CD4-positive, alpha-beta T cell treated with Interleukin-2 at 100 ng/mL for 4 hours (primary cell): Measurements from ENCODE around the gene SRGN.
"Not testable (repeated sequence)": the region's sequence is repeated elsewhere in the genome, so short reads cannot be mapped to it uniquely, and the experiment has no call there.

Experiments
- DNase-seq: peaks from one replicate; pipeline ENCODE4 v3.0.0-alpha.2; 2020; ENCODE audit warnings: low spot score

SRGN gene

GRCh38 chr10:69087590-69088470 lies at the start of gene SRGN:
TSS of gene SRGN (plus strand) at chr10:69088103. CDS start at chr10:69088158, 55 bp downstream.
- peak; percentile 84 for DNase-seq

GRCh38 chr10:69040904-69041303 lies 47.0 kb upstream of the SRGN start:
- DNase-seq: not testable (repeated sequence)

- DNase-seq: no peak
Observed at GRCh38 chr10:69042417-69042816, 45.5 kb upstream of the SRGN start.

GRCh38 chr10:69042838-69043237 lies 45.1 kb upstream of the SRGN start:
- DNase-seq: no peak

- peak; percentile 35 for DNase-seq
Observed at GRCh38 chr10:69043931-69044531, 43.9 kb upstream of the SRGN start.

- no peak for DNase-seq
Observed at GRCh38 chr10:69044546-69044945, 43.4 kb upstream of the SRGN start.

GRCh38 chr10:69045441-69046300 lies 42.2 kb upstream of the SRGN start:
- peak; percentile 70 for DNase-seq

- no peak for DNase-seq
Observed at GRCh38 chr10:69047111-69047832, 40.6 kb upstream of the SRGN start.

GRCh38 chr10:69048103-69048502 lies 39.8 kb upstream of the SRGN start:
- no peak for DNase-seq

GRCh38 chr10:69049566-69049961 lies 38.3 kb upstream of the SRGN start:
- no peak for DNase-seq

- DNase-seq: no peak
Observed at GRCh38 chr10:69051303-69051702, 36.6 kb upstream of the SRGN start.

GRCh38 chr10:69051710-69052487 lies 36.0 kb upstream of the SRGN start:
- no peak for DNase-seq

GRCh38 chr10:69052736-69053135 lies 35.2 kb upstream of the SRGN start:
- DNase-seq: no peak

GRCh38 chr10:69055241-69055640 lies 32.7 kb upstream of the SRGN start:
- peak; percentile 32 for DNase-seq

GRCh38 chr10:69056129-69056528 lies 31.8 kb upstream of the SRGN start:
- no peak for DNase-seq

GRCh38 chr10:69056536-69057260 lies 31.2 kb upstream of the SRGN start:
- DNase-seq: no peak

GRCh38 chr10:69057261-69057950 lies 30.5 kb upstream of the SRGN start:
- no peak for DNase-seq

GRCh38 chr10:69057951-69058297 lies 30.0 kb upstream of the SRGN start:
- DNase-seq: no peak

GRCh38 chr10:69060127-69060798 lies 27.6 kb upstream of the SRGN start:
- no peak for DNase-seq
